H1 (cell line): ENCODE measurements around the gene GTSE1. TPM values are rescaled to one million over a fixed set of nuclear protein-coding genes. Genes with fewer than 3 reads are reported as not detected.

ENCODE experiments used
- polyA plus RNA-seq, 7 experiments: library from polyadenylated mRNA; depleted of rRNA in 3 of 7; stranded (reverse) in 5 of 7; unstranded in 2 of 7; fragments of >200 nt in 5 of 7; fragments of 200-250 nt in 2 of 7; gene quantifications; 1 replicate in 5 of 7; 2 replicates in 1 of 7; 4 replicates in 1 of 7; pipeline versions ENCODE4 v1.2.1 to v1.2.3, GENCODE V29; 2011 to 2013; ENCODE audit warnings: missing spikeins in 2 of 7, mixed read lengths in 2 of 7
- total RNA-seq: library from RNA; stranded (reverse); fragmentation: NEBNext Ultra II Directional; extraction: Animal tissue kit (Norgen Biotek cat#: 25700); gene quantifications from 2 replicates; pipeline ENCODE4 v1.2.1, GENCODE V29; 2021

The GTSE1 gene
- total and polyA plus RNA-seq, 2 of the 8 experiments (the other 6 are each of a cell fraction or from before 2014, with no cell fraction given): 17.5 to 38.6 TPM

Other genes starting within 250 kb of the GTSE1 start
- 8.2 and 10.0 TPM in 2 replicates for gene PPARA, start 146.3 kb upstream of the GTSE1 start, total RNA-seq
- 3.1 and 3.3 TPM in 2 replicates for gene PPARA, start 146.3 kb upstream of the GTSE1 start, polyA plus RNA-seq (2011; rRNA removed)
- gene CDPF1, start 46.6 kb upstream of the GTSE1 start, total RNA-seq: 8.8 and 9.7 TPM in 2 replicates
- gene CDPF1, start 46.6 kb upstream of the GTSE1 start, polyA plus RNA-seq (2011; rRNA removed): 13.7 and 15.4 TPM in 2 replicates
- 0.04 and 0.11 TPM in 2 replicates for gene PKDREJ, start 33.5 kb upstream of the GTSE1 start, total RNA-seq
- 0.02 TPM in 2 replicates for gene PKDREJ, start 33.5 kb upstream of the GTSE1 start, polyA plus RNA-seq (2011; rRNA removed)
- gene TTC38, start 28.9 kb upstream of the GTSE1 start, total RNA-seq: 25.3 and 30.0 TPM in 2 replicates
- gene TTC38, start 28.9 kb upstream of the GTSE1 start, polyA plus RNA-seq (2011; rRNA removed): 34.8 and 40.8 TPM in 2 replicates
- gene TRMU, start 38.8 kb downstream of the GTSE1 start, total RNA-seq: 67.7 and 70.6 TPM in 2 replicates
- 43.4 and 52.9 TPM in 2 replicates for gene TRMU, start 38.8 kb downstream of the GTSE1 start, polyA plus RNA-seq (2011; rRNA removed)
- 12.2 and 12.4 TPM in 2 replicates for gene CELSR1, start 240.8 kb downstream of the GTSE1 start, total RNA-seq
- 9.0 and 16.4 TPM in 2 replicates for gene CELSR1, start 240.8 kb downstream of the GTSE1 start, polyA plus RNA-seq (2011; rRNA removed)